HS-27A (cell line): Measurements from ENCODE around the gene PTH1R.
"Not testable (repeated sequence)": the region's sequence is repeated elsewhere in the genome, so short reads cannot be mapped to it uniquely, and the experiment has no call there.

ENCODE experiments used
- DNase-seq: peaks from one replicate; pipeline ENCODE4 v3.0.0-alpha.2; 2012; ENCODE audit warnings: low read depth, missing footprints

PTH1R gene

GRCh38 chr3:46899151-46900006 is 21.9 kb downstream of the PTH1R start:
- DNase-seq: no peak

- no peak for DNase-seq
Measured at GRCh38 chr3:46900007-46900292, 22.4 kb downstream of the PTH1R start.

- no peak for DNase-seq
Measured at GRCh38 chr3:46900356-46900755, 22.8 kb downstream of the PTH1R start.

GRCh38 chr3:46901061-46901460 is 23.5 kb downstream of the PTH1R start:
- DNase-seq: no peak

DNA sequence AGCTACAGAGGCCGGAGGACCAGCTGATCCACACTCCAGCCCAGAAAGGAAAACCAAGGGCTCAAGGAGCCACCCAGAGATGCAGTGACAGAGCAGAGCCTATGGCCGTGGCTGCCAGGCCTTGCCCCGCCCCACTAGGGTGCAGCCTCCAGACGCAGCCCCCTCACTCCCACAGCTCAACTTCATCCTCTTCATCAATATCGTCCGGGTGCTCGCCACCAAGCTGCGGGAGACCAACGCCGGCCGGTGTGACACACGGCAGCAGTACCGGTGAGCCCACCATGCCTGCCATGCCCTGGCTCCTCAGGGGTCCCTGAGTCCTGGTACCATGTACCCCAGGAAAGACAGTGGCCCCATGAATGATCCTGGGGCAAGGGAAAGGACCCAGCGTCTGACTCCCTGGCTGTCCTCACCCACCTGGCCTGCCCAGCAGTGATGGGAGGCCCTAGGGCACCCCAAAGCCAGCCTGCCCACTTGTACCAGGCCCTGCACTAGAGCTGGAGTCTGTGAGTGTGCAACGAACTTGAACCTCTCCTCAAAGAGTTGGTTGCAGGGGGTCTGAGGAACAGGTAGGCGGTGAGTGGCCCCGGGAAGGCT is 24.2 kb downstream of the PTH1R start:
- no peak for DNase-seq

GRCh38 chr3:46902188-46902631 is 24.7 kb downstream of the PTH1R start:
- no peak for DNase-seq

DNA sequence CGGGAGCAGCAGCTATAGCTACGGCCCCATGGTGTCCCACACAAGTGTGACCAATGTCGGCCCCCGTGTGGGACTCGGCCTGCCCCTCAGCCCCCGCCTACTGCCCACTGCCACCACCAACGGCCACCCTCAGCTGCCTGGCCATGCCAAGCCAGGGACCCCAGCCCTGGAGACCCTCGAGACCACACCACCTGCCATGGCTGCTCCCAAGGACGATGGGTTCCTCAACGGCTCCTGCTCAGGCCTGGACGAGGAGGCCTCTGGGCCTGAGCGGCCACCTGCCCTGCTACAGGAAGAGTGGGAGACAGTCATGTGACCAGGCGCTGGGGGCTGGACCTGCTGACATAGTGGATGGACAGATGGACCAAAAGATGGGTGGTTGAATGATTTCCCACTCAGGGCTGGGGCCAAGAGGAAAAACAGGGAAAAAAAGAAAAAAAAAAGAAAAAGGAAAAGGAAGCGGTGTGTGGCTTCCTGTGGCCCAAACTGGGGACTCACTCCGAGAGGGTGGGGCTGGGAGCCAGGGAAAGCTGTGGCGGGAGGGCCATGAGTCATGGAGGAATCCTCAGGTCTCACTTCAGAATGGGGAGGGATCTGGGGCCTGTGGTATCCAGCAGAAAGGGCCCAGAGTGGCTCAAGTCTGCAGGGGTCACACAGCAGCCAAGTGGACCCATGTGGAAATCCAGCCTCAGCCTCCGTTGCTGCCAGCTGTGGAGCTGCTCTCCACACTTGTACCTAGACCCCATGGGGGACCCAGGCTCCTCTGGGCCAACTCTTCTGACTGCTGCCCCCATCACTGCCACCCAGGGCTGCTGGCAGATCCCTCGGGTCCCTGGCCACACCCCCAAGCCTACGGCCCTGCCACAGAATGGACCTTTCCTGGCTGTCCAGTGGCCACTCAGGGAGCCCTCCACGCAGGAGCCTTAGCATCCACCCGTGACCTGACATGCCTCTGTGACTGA is 26.1 kb downstream of the PTH1R start:
- DNase-seq: peak; percentile 60

GRCh38 chr3:46904303-46905212 is 27.0 kb downstream of the PTH1R start:
- no peak for DNase-seq

DNA sequence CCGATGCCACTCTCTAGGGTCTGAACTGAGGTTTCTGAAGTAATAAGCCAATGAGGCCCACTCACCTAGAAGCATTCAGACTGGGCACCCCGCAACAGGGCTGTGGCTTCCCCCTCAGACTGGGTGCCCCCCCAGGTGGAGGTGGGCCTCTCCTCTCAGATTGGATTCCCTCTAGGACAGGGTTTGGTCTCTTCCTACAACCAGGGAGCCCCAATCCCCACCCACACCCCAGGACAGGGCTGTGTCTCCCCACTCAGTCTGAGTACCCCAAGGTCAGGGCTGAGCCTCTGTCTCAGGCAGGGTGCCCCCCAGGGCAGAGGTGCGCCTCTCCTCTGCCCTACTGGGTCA is 27.7 kb downstream of the PTH1R start:
- DNase-seq: no peak

GRCh38 chr3:46905661-46906451 is 28.3 kb downstream of the PTH1R start:
- DNase-seq: no peak

DNA sequence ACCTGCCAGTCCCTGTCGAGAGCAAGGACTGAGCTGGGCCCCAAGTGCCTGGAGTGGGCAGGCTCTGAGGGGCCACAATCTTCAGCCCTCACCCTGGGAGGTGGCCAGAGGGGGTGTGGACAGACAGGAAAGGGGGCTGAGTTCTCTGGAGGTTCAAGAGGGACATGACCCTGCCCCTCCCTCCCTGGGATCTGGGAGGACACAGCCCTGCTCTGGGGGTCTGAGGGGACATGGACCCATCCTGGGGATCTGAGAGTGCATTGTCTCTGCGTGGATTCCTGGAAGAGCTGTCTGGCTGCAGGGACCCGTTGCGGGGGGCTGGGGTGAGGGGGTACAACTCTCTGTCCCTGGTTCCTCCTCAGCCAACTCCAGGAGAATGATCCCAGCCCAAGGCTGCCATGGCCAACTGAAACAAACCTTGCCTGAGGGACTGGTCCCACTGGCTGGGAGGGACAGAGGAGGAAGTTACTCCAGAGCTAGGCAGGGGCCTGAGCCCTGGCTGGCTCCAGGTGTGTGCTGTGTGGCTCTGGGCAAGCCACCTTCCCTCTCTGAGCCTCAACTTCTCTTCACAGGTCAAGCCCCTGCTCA is 29.0 kb downstream of the PTH1R start:
- no peak for DNase-seq

- no peak for DNase-seq
Measured at GRCh38 chr3:46907271-46907670, 29.8 kb downstream of the PTH1R start.

DNA sequence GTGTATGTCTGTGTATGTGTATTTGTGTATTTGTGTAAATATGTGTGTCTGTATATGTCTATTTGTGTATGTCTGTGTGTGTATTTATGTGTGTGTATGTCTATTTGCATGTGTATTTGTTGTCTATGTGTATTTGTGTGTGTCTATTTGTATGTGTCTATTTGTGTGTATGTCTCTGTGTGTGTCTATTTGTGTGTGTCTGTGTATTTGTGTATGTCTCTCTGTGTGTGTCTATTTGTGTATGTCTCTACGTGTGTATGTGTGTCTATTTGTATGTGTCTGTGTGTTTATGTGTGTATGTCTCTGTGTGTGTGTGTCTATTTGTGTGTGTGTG is 30.4 kb downstream of the PTH1R start:
- no peak for DNase-seq

- no peak for DNase-seq
Measured at GRCh38 chr3:46908294-46908985, 30.9 kb downstream of the PTH1R start.

DNA sequence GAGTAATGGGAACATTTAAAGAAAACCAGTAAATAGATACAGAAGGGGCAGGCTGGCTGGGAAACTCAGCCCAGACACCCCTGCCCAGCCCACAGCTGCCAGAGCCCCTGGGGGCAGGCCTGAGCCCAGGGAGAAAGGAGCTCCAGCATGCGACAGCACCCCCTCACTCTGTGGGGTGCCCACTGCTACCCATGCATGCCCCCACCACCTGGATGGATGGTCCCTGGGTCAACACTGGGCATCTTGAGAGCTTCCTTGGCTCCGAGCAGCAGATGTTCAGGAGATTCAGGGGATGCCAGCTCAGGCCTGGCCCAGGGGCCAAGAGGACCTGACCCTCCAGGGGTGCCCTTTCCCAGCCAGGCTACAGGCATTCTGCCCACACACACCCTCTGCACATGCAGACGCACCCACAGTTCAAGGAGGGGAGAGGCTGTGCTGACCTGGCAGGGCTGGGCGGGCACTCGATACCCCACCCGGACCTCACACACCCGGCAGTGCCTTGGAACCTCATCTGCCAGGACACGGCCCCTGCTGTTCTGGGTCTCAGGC is 31.5 kb downstream of the PTH1R start:
- no peak for DNase-seq

GRCh38 chr3:46909535-46910161 is 32.1 kb downstream of the PTH1R start:
- DNase-seq: peak; percentile 64

DNA sequence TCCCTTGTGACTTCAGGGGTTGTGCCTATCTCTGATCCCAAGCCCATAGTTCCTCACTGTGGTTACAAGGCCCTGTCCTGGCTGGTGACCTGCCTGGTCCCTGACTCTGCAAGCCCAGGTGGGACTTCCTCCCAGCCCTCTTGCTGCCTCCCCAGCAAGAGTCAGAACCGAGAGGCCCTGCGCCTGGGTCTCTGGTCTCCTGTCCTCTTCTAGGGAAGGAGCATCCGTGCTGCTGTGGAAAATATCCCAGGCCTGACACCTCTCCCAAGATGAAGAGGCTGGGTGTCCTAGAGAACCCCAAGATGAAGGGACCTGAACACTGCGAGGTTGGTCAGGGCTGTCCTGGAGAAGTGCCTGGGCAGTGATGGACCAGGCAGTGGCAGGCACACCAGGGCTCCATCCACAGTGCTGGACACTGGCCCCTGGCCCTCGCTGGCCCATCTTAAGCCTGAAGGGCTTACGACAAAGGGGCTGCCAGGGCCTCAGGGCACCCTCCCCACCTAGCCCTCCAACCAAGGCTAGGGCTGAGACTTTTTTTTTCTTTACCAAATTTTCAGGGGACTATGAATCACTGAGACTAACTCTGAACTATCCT is 32.7 kb downstream of the PTH1R start:
- no peak for DNase-seq

- not testable (repeated sequence) for DNase-seq
Measured at GRCh38 chr3:46910914-46911313, 33.4 kb downstream of the PTH1R start.

DNA sequence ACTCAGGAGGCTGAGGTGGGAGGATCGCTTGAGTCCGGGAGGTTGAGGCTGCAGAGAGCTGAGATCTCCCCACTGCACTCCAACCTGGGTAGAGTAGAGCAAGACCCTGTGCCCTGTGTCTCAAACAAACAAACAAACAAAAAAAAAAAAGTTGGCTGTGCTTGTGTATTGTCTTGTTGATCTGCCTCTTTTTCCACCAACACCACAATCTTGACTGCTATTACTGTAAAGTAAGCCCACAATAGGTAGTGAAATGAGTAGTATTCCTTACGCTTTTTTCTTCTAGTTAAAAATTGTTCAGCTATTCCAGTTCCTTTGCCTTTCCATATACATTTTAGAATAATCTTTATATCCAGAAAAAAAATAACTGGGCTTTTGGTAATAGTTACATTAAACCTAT is 35.5 kb downstream of the PTH1R start:
- DNase-seq: no peak
